ENCODE results near the gene ZNF335.
A peak's percentile ranks its signal among the peaks of the same experiment; 100 is the strongest.
"Not testable (repeated sequence)": the region's sequence is repeated elsewhere in the genome, so short reads cannot be mapped to it uniquely, and the experiment has no call there.

ZNF335 gene

GRCh38 chr20:45934046-45934585, 37.9 kb downstream of the ZNF335 start:
- DNase-seq (ENCODE audit: low spot score) = peak; percentile 57

DNA sequence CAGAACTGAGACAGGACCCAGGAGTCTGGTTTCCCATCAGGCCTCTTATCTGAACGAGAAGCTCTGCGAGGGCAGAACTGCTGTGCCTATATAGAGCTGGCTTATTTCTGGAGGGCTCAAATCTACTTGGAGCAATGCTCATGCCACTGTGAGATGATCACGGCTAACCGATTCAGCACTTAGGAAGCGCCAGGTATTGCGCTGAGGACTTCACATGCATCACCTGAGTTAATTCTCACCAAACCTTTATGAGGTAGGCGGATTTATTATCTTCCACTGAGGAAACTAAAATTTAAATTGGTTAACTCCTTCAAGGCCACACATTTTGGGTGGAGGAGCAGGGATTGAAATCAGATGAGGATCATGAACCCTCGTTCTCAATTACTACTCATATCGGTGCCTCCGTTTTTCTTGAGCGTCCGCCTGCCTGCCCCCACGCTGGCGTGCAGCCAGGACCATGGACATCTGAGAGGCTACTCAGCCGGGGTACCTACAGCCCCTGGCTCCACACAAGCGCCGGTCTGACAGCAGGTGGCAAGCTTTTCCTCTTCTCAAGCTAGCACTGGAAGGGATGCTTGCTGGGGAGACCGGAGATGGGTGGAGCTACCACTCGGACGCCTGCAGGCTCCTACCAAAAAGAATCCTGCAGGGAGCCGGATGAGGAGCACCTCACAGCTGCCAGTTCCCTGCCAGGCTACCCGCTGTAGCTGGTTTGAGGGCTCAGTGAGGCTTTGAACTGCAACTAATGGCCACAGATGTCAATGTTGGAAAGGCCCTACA, 38.5 kb downstream of the ZNF335 start:
- DNase-seq (ENCODE audit: low spot score) = peak; percentile 80

- DNase-seq (ENCODE audit: low spot score) = not testable (repeated sequence)
Measured at GRCh38 chr20:45931680-45932079, 40.3 kb downstream of the ZNF335 start.

DNA sequence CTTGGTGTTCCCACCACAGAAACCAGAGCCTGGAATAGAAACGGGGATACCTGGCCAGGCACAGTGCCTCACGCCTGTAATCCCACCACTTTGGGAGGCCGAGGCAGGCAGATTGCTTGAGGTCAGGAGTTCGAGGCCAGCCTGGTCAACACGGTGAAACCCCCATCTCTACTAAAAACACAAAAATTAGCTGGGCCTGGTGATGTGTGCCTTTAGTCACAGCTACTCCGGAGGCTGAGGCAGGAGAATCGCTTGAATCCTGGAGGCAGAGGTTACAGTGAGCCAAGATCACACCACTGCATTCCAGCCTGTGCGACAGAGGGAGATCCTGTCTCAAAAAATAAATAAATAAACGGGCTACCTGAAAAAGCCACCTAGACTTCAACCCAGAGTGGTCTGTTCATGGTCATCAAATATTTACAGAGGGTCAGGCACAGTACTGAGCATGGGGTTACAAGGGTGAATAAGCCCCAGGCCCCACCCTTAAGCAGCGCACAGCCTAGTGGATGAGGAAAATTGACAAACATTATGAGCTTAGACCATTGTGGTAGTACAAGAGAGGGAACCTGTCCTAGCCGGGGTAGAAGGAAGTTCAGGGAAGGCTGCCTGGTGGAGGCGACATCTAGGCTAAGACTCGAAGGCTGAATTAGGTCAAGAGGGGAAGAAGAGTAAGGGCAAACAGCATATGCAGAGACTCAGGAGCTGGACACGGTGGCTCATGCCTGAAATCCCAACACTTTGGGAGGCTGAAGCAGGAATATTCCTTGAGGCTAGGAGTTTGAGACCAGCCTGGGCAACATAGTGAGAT, 44.7 kb downstream of the ZNF335 start:
- no peak for DNase-seq (ENCODE audit: low spot score)

DNA sequence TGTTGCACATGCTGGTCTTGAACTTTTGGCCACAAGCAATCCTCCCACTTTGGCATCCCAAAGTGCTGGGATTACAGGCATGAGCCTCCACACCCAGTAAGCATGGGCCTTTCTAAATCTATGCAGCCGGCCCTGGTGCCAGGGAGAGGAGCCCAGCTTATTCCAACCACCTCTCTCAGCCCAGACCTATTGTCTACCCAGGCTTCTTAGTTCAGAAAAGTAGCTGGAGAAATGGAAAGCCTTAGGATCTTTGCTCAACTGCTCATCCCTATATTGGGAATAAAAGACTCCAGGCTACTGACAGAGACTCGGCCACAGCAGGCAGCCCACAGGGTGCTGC, 45.3 kb downstream of the ZNF335 start:
- DNase-seq (ENCODE audit: low spot score) = no peak

GRCh38 chr20:45925821-45926506, 46.0 kb downstream of the ZNF335 start:
- DNase-seq (ENCODE audit: low spot score) = no peak

GRCh38 chr20:45924391-45925261, 47.4 kb downstream of the ZNF335 start:
- no peak for DNase-seq (ENCODE audit: low spot score)

GRCh38 chr20:45921337-45922189, 50.4 kb downstream of the ZNF335 start:
- DNase-seq (ENCODE audit: low spot score) = no peak

DNA sequence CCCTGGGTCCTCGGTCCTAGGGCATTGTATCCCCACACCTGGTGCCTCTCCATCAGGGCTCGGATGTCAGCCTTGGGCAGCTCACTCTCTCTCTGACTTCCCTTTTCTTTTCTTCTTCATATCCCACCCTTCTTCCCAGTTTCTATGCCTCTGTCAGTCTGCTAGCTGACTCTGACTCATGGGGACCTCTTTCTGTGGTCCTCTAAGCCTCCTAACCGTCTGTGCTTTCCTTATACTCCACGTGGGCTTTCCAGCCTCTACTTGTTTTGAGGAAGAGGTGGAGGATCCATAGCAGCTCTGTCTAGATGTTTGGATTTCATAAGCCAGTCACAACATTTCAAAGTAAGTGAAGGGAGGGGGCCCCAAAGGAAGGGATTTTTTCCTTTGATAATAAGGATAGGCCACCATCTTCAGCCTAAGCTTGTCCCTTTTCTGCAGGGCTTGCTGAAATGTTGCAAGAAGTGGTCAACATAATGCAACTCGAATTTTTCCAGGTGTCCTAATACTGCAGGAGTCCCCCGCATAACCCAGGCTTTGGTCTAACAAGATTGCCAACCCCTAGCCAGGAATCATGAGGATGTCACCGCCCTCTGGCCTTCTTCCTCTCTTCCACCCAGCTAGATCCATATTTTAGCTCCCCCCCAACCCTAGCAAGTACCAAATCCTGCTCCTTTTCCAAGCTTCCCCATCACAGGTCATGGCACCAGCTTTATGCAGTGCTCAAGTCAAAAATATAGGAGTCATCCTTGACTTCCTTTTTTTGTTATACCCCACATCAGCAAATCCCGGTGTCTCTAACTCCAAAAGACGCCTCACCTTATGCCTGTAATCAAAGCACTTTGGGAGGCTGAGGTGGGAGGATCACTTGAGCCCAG, 51.3 kb downstream of the ZNF335 start:
- no peak for DNase-seq (ENCODE audit: low spot score)

GRCh38 chr20:45919542-45920399, 52.2 kb downstream of the ZNF335 start:
- no peak for DNase-seq (ENCODE audit: low spot score)

- no peak for DNase-seq (ENCODE audit: low spot score)
Measured at GRCh38 chr20:45918779-45919537, 53.0 kb downstream of the ZNF335 start.

DNA sequence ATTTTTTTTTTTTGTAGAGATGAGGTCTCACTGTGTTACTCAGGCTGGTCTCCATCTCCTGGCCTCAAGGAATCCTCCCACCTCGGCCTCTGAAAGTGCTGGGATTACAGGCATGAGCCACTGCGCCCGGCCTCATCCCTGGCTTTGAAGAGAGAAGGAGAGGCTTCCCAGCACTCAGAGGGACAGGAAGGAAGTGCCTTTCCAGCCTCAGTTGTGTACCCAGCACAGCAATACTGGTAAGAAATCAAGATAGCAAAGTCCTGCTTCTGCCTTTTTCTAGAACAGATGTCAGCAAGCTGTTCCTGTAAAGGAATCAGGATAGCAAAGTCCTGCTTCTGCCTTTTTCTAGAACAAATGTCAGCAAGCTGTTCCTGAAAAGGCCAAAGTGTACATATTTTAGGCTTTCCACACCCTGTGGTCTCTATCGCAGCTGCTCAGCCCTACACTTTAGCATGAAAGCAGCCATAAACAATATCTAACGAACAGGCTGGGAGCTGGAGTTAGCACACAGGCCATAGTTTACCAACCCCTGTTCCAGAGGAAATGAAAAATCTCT, 53.7 kb downstream of the ZNF335 start:
- DNase-seq (ENCODE audit: low spot score) = no peak

DNA sequence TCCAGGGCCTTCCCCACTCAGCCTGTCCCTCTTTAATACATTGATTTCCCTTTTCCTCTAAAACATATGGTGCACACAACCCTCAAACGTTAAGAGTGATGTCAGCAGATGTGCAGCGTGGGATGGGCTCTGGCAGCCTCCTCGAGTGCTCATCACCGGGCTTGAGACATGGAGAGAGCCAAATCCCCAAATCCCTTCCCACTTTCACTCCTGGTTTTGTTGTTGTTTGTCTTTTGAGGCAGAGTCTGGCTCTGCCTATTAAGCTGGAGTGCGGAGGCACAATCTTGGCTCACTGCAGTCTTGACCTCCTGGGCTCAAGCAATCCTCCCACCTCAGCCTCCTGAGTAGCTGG, 54.2 kb downstream of the ZNF335 start:
- DNase-seq (ENCODE audit: low spot score) = no peak

DNA sequence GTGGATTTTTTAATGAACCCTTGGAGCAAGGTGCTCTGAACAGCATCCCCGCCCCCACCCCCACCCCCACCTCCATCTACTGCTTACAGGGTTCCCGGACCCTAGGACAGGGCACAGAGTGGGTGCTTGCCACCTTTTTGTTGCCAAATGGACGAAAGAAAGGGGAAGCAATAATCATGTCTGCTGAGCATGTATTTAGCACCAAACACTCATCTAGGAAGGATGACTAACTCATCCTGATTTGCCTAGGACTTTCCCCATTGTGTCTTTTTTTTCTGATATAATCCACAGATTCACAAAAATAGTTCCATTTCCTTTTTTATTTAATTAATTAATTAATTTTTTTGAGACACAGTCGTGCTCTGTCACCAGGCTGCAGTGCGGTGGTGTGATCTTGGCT, 58.9 kb downstream of the ZNF335 start:
- DNase-seq (ENCODE audit: low spot score) = no peak

DNA sequence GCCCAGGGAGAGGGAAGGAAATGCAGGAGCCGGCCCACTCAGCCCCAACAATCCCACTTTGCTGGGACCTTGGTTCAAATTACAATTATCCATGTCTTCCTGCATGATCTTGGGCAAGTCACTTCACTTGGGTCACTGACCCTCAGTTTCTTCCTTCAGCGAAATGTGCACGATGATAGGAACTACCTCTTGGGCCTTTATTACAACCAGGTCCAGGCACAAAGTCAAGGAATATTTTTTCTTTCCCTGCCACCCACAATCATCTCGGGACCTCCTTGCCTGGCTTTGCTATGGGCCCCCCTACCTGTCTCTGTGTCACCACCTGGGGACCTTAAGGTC, 59.7 kb downstream of the ZNF335 start:
- DNase-seq (ENCODE audit: low spot score) = no peak

- no peak for DNase-seq (ENCODE audit: low spot score)
Measured at GRCh38 chr20:45911486-45912343, 60.3 kb downstream of the ZNF335 start, which contains the start of gene PLTP. PLTP (minus strand) TSS chr20:45912155; CDS start chr20:45911452, 703 bp downstream.
